Amniotic stem cell (primary cell): Measurements from ENCODE around the gene PMM2.
"Not testable (repeated sequence)": the region's sequence is repeated elsewhere in the genome, so short reads cannot be mapped to it uniquely, and the experiment has no call there.

ENCODE experiments used
- DNase-seq: peaks from one replicate; lab custom pipeline; 2025; lab: John Stamatoyannopoulos, UW

The PMM2 gene

GRCh38 chr16:8797364-8798173 lies at the start of gene PMM2, which contains the start of gene TMEM186:
Gene PMM2 (plus strand): TSS chr16:8797839. CDS start chr16:8797883, 44 bp downstream.
Gene TMEM186 (minus strand): TSS chr16:8797639. CDS start chr16:8797614, 25 bp downstream.
- DNase-seq: peak; percentile 92

DNA sequence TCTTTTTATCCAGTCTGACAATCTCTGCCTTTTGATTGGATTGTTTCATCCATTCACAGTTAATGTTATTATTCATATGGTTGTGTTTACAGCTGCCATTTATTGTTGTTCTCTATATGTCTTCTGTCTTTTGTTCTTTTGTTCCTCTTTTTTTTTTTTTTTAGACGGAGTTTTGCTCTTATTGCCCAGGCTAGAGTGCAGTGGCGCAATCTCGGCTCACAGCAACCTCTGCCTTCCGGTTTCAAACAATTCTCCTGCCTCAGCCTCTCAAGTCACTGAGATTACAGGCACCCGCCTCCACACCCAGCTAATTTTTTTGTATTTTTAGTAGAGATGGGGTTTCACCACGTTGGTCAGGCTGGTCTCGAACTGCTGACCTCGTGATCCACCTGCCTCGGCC lies 48.7 kb upstream of the PMM2 start:
- DNase-seq: not testable (repeated sequence)

GRCh38 chr16:8751481-8752311 lies 45.9 kb upstream of the PMM2 start:
- DNase-seq: peak; percentile 14

DNA sequence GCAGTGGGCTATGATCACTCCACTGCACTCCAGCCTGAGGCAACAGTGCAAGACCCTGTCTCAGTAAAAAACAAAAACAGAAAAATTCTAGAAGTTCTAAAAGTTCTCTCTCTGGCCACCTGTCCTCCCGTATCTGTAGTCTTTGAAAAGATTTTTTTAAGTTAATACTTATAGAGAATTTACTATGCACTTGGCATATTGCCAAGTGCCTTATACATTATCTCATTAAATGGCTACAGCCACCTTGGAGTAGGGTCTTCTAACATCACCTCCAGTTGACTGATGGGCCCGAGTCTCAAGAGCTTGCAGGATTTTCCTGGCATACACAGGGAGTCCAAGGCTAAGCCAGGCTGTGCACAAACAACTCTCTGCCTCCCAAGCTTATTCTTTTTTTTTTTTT lies 44.9 kb upstream of the PMM2 start:
- DNase-seq: no peak

- DNase-seq: no peak
These were observed 44.1 kb upstream of the PMM2 start for GRCh38 chr16:8753416-8754054.

DNA sequence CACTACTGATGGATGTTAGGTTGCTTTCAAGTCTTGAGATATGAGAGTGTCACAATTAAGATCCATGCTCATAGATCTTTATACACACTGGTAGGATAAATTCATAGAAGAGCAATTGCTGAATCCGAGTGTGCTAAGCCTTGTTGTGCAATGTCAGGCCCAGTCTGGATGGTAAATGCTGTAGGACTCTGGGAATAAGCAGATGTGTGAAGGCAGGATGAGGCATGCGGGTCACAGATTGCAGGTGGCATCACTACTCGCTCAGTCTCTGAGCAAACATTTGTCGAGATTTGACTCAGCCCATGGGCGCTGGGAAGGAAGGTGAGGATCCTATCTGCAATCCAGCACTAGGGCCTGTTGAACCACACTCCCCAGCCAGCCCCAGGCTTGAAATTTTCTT lies 40.9 kb upstream of the PMM2 start:
- DNase-seq: no peak

DNA sequence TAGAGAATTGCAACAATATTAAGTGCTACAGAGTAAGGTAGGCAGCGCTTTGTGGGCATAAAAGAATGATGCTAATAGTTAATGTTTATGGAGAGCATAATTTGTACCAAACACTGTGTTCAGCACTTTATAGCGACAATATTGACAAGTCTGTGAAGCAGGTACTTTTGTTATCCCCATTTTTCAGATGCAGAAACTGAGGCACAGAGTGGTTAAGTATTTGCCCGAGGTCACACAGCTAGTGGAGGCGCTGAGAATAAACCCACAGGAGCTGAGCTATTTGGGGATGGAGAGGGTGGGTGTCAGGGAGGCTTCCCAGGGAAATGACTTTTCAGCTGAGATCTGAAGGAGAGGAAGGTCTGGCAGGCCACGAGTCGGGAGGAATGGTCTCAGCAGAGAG lies 39.6 kb upstream of the PMM2 start:
- DNase-seq: no peak

DNA sequence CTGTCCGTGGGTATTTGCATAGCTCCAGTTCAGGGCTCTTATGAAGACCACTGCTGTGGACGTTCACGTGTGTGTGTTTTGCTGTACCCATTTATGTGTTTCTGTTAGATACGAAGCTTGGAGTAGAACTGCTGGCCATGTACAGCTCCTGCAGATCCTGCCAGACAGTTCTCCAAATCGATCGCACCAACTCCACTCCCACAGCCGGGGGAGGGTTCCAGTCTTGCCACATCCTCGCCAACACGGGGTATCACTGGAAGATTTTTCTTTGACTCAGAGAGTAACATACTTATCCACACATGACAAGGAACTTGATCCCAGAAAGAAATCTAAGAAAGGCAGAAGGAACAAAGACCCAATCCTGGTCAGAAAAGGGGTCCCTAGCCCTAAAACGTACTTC lies 37.6 kb upstream of the PMM2 start:
- no peak for DNase-seq

DNA sequence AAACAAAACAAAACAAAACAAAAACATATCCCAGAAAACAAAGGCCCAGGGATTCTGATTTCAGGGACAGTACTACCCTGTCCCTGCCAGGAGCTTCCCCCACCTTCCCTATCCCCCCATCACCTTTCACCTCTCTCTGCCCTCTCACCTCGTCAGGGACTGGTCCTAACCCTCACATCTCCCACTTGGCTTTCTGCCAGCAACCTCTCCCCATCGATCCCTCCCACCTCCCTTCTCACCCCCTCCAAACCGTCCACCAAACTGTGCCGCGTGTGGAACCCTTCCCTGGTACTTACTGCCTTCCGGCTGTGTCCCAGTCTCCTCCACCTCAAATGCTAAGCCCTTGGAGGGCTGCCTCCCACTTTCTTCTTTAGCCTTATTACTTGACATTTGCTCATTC lies 36.6 kb upstream of the PMM2 start:
- no peak for DNase-seq

DNA sequence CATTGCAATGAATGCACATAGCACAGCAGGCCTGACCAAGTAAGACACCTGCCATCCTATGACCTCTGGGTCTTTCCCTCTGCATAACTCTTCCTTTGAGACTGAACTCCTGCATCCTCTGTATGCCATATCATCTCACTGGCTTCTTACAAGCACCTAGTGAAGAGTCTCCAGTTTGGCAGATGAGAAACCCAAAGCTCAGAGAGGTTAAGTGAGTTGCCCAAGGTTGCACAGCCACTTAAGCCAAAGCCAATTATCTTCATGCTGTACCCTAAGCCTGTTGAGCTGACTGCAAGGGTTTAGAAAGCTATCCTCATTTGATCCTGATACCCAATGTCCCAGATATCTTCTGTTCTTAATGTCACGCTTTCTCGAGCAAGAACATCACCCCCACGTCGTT lies 35.4 kb upstream of the PMM2 start:
- no peak for DNase-seq

DNA sequence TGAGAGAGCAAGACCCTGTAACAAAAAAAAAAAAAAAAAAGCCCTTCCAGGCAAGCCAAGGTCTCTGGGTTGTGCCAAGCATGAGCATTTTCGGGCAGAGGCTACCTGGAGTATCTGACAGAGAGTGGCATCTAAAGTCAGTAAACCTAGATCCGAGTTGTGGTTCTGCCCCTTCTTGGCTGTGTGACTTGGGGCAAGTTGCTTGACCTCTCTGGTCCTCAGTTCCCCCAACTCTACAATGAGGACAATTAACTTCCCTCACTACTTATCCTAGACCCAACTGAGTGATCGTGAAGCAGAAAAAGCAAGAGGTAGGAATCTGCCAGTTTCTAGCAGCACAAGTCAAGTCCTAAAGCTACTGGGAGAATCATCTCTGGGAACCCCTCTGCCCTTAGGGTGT lies 34.6 kb upstream of the PMM2 start:
- DNase-seq: no peak

- no peak for DNase-seq
These were observed 33.7 kb upstream of the PMM2 start for GRCh38 chr16:8763899-8764298.

DNA sequence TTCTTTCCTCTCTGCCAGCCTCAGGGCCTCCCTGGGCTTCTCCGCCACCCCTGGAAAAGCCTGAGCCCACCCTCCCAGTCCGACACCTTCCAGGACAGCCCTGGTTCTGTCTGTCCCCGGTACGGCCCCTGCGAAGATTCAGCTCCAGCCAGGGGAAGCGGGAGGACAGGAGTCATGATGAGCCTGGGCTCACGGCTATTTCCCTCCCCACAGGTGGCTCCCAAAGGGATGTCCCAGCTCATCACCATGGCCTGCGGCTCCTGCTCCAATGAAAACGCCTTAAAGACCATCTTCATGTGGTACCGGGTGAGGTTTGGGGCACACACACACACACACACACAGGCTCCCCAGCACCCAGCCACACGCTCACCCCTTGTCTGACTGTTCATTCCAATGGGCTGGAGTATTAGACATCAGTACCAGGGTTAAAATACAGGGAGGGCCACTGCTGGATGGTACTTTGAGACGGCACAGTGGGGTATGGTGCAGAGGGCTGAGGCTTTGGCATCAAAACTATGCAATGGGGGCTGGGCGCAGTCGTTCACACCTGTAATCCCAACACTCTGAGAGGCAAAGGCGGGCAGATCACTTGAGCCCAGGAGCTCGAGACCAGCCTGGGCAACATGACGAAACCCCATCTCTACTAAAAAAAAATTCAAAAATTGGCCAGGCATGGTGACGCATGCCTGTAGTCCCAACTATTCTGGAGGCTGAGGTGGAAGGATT lies 33.0 kb upstream of the PMM2 start:
- DNase-seq: no peak

DNA sequence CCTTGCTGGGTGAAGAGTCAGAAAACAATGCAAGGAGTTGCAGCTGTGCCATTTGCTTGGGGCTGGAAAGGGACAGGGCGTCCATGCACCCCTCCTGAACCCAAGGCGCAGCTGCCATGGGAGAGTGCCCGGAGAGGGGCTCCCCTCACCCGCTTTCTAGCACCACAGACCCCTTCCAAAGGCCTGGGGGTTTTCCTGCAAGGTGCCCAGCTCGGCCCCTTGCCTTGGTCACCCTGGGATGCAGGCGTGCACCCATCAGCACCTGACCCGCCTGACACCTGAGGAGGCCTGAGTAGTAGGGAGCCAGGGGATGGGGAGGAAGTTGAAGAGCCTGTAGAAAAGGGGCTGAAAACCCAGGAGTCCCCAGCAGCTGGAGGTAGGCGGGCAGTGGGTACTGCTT lies 30.5 kb upstream of the PMM2 start:
- DNase-seq: no peak

- DNase-seq: no peak
These were observed 29.4 kb upstream of the PMM2 start for GRCh38 chr16:8768283-8768682.

DNA sequence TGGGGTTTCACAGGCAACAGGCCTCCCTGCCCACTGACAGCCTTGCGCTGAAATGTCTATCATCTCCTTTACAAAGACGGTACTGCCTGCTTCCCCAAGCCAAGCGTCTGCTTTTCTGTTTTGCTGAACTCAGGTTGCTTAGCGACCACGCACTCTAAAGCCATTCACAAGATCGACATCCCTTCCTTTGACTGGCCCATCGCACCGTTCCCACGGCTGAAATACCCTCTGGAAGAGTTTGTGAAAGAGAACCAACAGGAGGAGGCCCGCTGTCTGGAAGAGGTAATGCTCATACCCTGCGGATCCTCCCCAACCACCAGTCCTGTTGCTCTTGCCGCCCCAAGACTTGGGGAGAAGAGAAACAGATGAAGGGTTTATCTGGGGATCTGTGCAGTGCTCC lies 28.9 kb upstream of the PMM2 start:
- DNase-seq: no peak

DNA sequence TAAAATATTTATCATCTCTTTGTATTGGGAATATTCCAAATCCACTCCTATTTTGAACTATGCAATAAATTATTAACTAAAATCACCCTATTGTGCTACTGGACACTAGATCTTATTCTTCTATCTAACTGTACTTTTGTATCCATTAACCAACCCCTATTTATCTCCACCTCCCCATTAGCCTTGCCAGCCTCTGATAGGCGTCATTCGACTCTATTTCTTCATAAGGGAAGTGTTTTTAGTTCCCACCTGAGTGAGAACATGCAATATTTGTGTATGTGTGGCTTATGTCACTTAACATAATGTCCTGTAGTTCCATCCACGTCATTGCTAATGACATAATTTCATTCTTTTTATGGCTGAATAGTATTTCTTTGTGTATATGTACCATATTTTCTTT lies 24.1 kb upstream of the PMM2 start:
- DNase-seq: no peak

- DNase-seq: no peak
These were observed 23.4 kb upstream of the PMM2 start for GRCh38 chr16:8774208-8774607.

- no peak for DNase-seq
These were observed 22.3 kb upstream of the PMM2 start for GRCh38 chr16:8775359-8775758.

- DNase-seq: no peak
These were observed 21.5 kb upstream of the PMM2 start for GRCh38 chr16:8776129-8776584.

- DNase-seq: no peak
These were observed 20.4 kb upstream of the PMM2 start for GRCh38 chr16:8777217-8777616.

DNA sequence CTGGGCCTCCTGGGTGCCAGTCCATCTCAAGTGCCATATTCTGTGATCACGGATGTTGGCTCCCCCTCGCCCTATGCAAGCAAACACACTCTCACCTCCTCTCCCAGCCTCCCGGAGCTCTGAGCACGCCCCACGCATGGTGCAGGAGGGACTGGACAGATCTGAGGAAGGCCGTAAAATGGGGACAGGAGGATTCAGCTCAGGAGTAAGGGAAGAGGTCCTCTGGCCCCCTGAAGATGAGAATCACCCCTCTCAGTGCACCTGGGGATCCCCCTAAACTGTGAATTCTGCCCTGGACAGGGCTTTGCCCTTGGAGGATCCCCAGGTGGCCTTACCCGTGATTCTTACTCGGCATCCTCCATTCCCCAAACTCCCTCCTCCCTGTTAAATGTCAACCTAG lies 15.8 kb upstream of the PMM2 start:
- no peak for DNase-seq
